GM12875 (cell line): ENCODE results near the gene ALKAL2.

Experiments
- H3K4me3 ChIP-seq: one replicate; pipeline ENCODE4 v1.5.1; 2011; ENCODE audit warnings: low read depth, low read length, control low read depth
- CTCF ChIP-seq: IDR thresholded peaks from 2 replicates; pipeline ENCODE4 v1.5.1; 2011; ENCODE audit warnings: low read depth, mild to moderate bottlenecking, control low read depth, inconsistent platforms, low read length, moderate library complexity, borderline replicate concordance; ENCODE audit not compliant: insufficient read depth

Gene ALKAL2

GRCh38 chr2:270861-271260, 17.0 kb downstream of the ALKAL2 start:
- no peak overlapping the region for H3K4me3 ChIP-seq
- no peak for TF ChIP-seq CTCF

- TF ChIP-seq CTCF = no peak
- H3K4me3 ChIP-seq = no peak overlapping the region
Observed at GRCh38 chr2:269356-270030, 18.4 kb downstream of the ALKAL2 start.

- H3K4me3 ChIP-seq = no peak overlapping the region
- TF ChIP-seq CTCF = no peak
Observed at GRCh38 chr2:268323-268722, 19.6 kb downstream of the ALKAL2 start.

- H3K4me3 ChIP-seq = peak within 1 kb of the TSS; percentile 70
- TF ChIP-seq CTCF = no peak
Observed at GRCh38 chr2:264493-265468, 23.1 kb downstream of the ALKAL2 start, which contains the start of gene ACP1. TSS of gene ACP1 (plus strand) at chr2:264947. CDS start at chr2:264965, 18 bp downstream.

- peak within 1 kb of the TSS; percentile 70 for H3K4me3 ChIP-seq
- TF ChIP-seq CTCF = no peak
Observed at GRCh38 chr2:263774-264492, 24.0 kb downstream of the ALKAL2 start, which contains the start of gene SH3YL1. TSS of gene SH3YL1 (minus strand) at chr2:264032. CDS start at chr2:263984, 48 bp downstream.

- H3K4me3 ChIP-seq = peak overlapping the region; percentile 70
- no peak for TF ChIP-seq CTCF
Observed at GRCh38 chr2:263022-263738, 24.7 kb downstream of the ALKAL2 start.
